Ascending aorta (tissue), 2 donors: ENCODE data around the gene DDX39A. TPM values are rescaled to one million over a fixed set of nuclear protein-coding genes. Genes with fewer than 3 reads are reported as not detected.
A peak's percentile ranks its signal among the peaks of the same experiment; 100 is the strongest.

ENCODE experiments used
- DNase-seq, 2 donors: peaks; one replicate each; pipeline ENCODE4 v3.0.0-alpha.2; 2019; ENCODE audit warnings: low spot score in 2 of 2
- H3K27ac ChIP-seq, 2 donors: fragments of 200-600 bp; sonication (generic); one replicate each; pipeline ENCODE4 v1.5.1; 2016 to 2017; ENCODE audit warnings: mild to moderate bottlenecking in 1 of 2
- H3K27me3 ChIP-seq: fragments of 200-600 bp; sonication (generic); one replicate; pipeline ENCODE4 v1.5.1; 2017
- H3K36me3 ChIP-seq, 2 donors: fragments of 200-600 bp; sonication (generic); one replicate each; pipeline ENCODE4 v1.5.1; 2016
- H3K4me1 ChIP-seq, 2 donors: fragments of 200-600 bp; sonication (generic); one replicate each; pipeline ENCODE4 v1.5.1; 2016 to 2017; ENCODE audit warnings: mild to moderate bottlenecking in 1 of 2
- H3K4me3 ChIP-seq, 2 donors: fragments of 200-600 bp; sonication (generic); one replicate each; pipeline ENCODE4 v1.5.1; 2016 to 2017; ENCODE audit warnings: mild to moderate bottlenecking in 1 of 2
- H3K9me3 ChIP-seq, 2 donors: fragments of 200-600 bp; sonication (generic); one replicate each; pipeline ENCODE4 v1.5.1; 2016
- CTCF ChIP-seq, 3 experiments: fragments of 200-600 bp in 2 of 3; fragments of 450-650 bp in 1 of 3; sonication (generic) in 2 of 3; IDR thresholded peaks; one replicate each; pipeline ENCODE4 v1.5.1; 2016 to 2019; ENCODE audit warnings: antibody characterized with exemption in 3 of 3, mild to moderate bottlenecking in 1 of 3, moderate library complexity in 1 of 3
- intact Hi-C: fragments of 100-400 bp; cut with DNase I; formaldehyde crosslinking; loops from one replicate; pipeline ENCODE4 v1.15.1; 2023
- total RNA-seq: library from RNA; depleted of rRNA; stranded (reverse); fragments of >200 nt; gene quantifications from one replicate; pipeline ENCODE4 v1.1.0, GENCODE V29; 2016

The DDX39A gene
- total RNA-seq, 1 donor from 2014 or later, result 83.4 TPM

GRCh38 chr19:14409146-14410023 is 9.8 kb downstream of the DDX39A start:
- intact Hi-C loops, result loop anchor here (5.0 kb wide), 1 partner anchor 62 kb away; no protein-coding TSS in a partner anchor
- H3K4me1 ChIP-seq, result peaks cover 0 to 15% of the 10 kb centered on the region in 2 donors
- no peak for TF ChIP-seq CTCF (IDR thresholded peaks at IDR 0.05)
- peaks cover 82 to 90% of the 10 kb centered on the region in 2 donors for H3K36me3 ChIP-seq
- no peak overlapping the region for H3K4me3 ChIP-seq
- H3K9me3 ChIP-seq, result no peaks in the 10 kb centered on the region
- no peak for DNase-seq
- no peak overlapping the region for H3K27ac ChIP-seq
- H3K27me3 ChIP-seq, result no peaks in the 10 kb centered on the region

- H3K27ac ChIP-seq, result peak overlapping the region in 1 of 2 donors; percentile 4
- intact Hi-C loops, result loop anchor here (5.0 kb wide), 1 partner anchor 61 kb away; no protein-coding TSS in a partner anchor
- peaks cover 89 to 97% of the 10 kb centered on the region in 2 donors for H3K36me3 ChIP-seq
- peaks cover 0 to 11% of the 10 kb centered on the region in 2 donors for H3K4me1 ChIP-seq
- H3K27me3 ChIP-seq, result no peaks in the 10 kb centered on the region
- H3K9me3 ChIP-seq, result no peaks in the 10 kb centered on the region
- no peak for TF ChIP-seq CTCF (IDR thresholded peaks at IDR 0.05)
- H3K4me3 ChIP-seq, result no peak overlapping the region
- no peak for DNase-seq
These were observed 10.5 kb downstream of the DDX39A start for GRCh38 chr19:14408491-14409145.

- Histone ChIP-seq H3K4me1 (peaks cover 0 to 6% of the 10 kb centered on the region in 2 donors), H3K9me3 (no peaks in the 10 kb centered on the region), H3K4me3 (no peak overlapping the region), H3K36me3 (peaks cover 95 to 100% of the 10 kb centered on the region in 2 donors), H3K27ac (peak overlapping the region in 1 of 2 donors; percentile 4), H3K27me3 (no peaks in the 10 kb centered on the region)
- intact Hi-C loops, result loop anchor here (2.0 to 5.0 kb wide), 3 partner anchors 25 to 271 kb away; partner anchors contain the start of gene ASF1B
- DNase-seq, result no peak
- TF ChIP-seq CTCF (IDR thresholded peaks at IDR 0.05), result no peak
These were observed 11.3 kb downstream of the DDX39A start for GRCh38 chr19:14407605-14408484.

GRCh38 chr19:14406645-14407401 is 12.3 kb downstream of the DDX39A start:
- Histone ChIP-seq H3K27me3 (no peaks in the 10 kb centered on the region), H3K27ac (peak overlapping the region; percentile 71 to 75), H3K9me3 (no peaks in the 10 kb centered on the region), H3K36me3 (peaks cover 95 to 100% of the 10 kb centered on the region in 2 donors), H3K4me1 (peaks cover 2 to 8% of the 10 kb centered on the region in 2 donors), H3K4me3 (no peak overlapping the region)
- TF ChIP-seq CTCF (IDR thresholded peaks at IDR 0.05), result no peak
- DNase-seq, result no peak
- intact Hi-C loops, result loop anchor here (1.0 to 5.0 kb wide), 4 partner anchors 24 to 270 kb away; partner anchors contain the start of gene ASF1B
